Naive thymus-derived CD8-positive, alpha-beta T cell (primary cell): ENCODE results near the gene TUBB3. TPM values are rescaled to one million over a fixed set of nuclear protein-coding genes. Genes with fewer than 3 reads are reported as not detected.

Experiments used
- ATAC-seq, 2 donors: fragments of 150-1000 bp; cut with Tn5 transposase in 1 of 2; sonication (Bioruptor Pico), chemical (Tn5 transposase) in 1 of 2; 1 replicate in 1 of 2; 2 replicates in 1 of 2; pipeline ENCODE4 v1.10.0; 2021; ENCODE audit warnings: mild to moderate bottlenecking in 2 of 2, moderate library complexity in 2 of 2
- POLR2A ChIA-PET: fragments of 350-600 bp; sonication (Branson Sonifier 250); formaldehyde crosslinking; loops from one replicate; lab custom pipeline; 2021; ENCODE audit warnings: antibody characterized with exemption; lab: Charles Lee
- DNase-seq, 10 donors: peaks; one replicate each; pipeline versions ENCODE4 v3.0.0 to v3.0.0-alpha.2; 2020 to 2022
- H3K27ac Mint-ChIP-seq, 10 donors: one replicate each; pipeline ENCODE4 v1.8.0; 2020 to 2022; ENCODE audit warnings: mild to moderate bottlenecking in 10 of 10, mixed read lengths in 10 of 10, moderate library complexity in 4 of 10, inconsistent platforms in 1 of 10
- H3K27me3 Mint-ChIP-seq, 5 donors: one replicate each; pipeline ENCODE4 v1.8.0; 2021 to 2022; ENCODE audit warnings: mixed read lengths in 5 of 5
- H3K36me3 Mint-ChIP-seq, 3 donors: one replicate each; pipeline ENCODE4 v1.8.0; 2020 to 2022; ENCODE audit warnings: mixed read lengths in 3 of 3, mild to moderate bottlenecking in 2 of 3, inconsistent platforms in 1 of 3
- H3K4me1 Mint-ChIP-seq, 4 donors: one replicate each; pipeline ENCODE4 v1.8.0; 2021 to 2022; ENCODE audit warnings: mixed read lengths in 4 of 4
- H3K4me3 Mint-ChIP-seq, 10 donors: one replicate each; pipeline ENCODE4 v1.8.0; 2020 to 2022; ENCODE audit warnings: mild to moderate bottlenecking in 10 of 10, mixed read lengths in 10 of 10, moderate library complexity in 6 of 10, inconsistent platforms in 1 of 10
- H3K9me3 Mint-ChIP-seq, 9 donors: one replicate each; pipeline ENCODE4 v1.8.0; 2020 to 2022; ENCODE audit warnings: mixed read lengths in 9 of 9, mild to moderate bottlenecking in 3 of 9, inconsistent platforms in 1 of 9, moderate library complexity in 1 of 9
- polyA plus RNA-seq, 3 donors: library from polyadenylated mRNA; unstranded; fragments of 300-500 nt; fragmentation: Illumina TruSeq; gene quantifications; one replicate each; pipeline ENCODE4 v1.2.3, GENCODE V29; 2021
- total RNA-seq, 8 experiments: library from RNA in 2 of 8; stranded (reverse) in 2 of 8; gene quantifications; one replicate each; pipeline ENCODE4 v1.2.3 and lab custom pipeline; 2021 to 2026

Gene TUBB3
- total and polyA plus RNA-seq, 5 experiments from 2014 or later, result 0.31 TPM; not detected in 4

- DNase-seq (no peak), ATAC-seq (no peak)
- H3K9me3 Mint-ChIP-seq, result no peaks in the 10 kb centered on the region
- no peak overlapping the region for H3K4me3 Mint-ChIP-seq
- H3K27me3 Mint-ChIP-seq, result no peaks in the 10 kb centered on the region
- POLR2A ChIA-PET, result no interaction called here
- H3K4me1 Mint-ChIP-seq, result peaks cover 6 to 17% (median 10%) of the 10 kb centered on the region in 4 donors
- peak overlapping the region in 1 of 10 donors; percentile 60 for H3K27ac Mint-ChIP-seq
- H3K36me3 Mint-ChIP-seq, result peaks cover 0 to 78% (median 6%) of the 10 kb centered on the region in 3 donors
Observed at GRCh38 chr16:89892055-89892630, 31.0 kb upstream of the TUBB3 start.

- no peaks in the 10 kb centered on the region for H3K9me3 Mint-ChIP-seq
- H3K27me3 Mint-ChIP-seq, result no peaks in the 10 kb centered on the region
- H3K4me3 Mint-ChIP-seq, result no peak overlapping the region
- POLR2A ChIA-PET, result no interaction called here
- H3K4me1 Mint-ChIP-seq, result peaks cover 6 to 17% (median 10%) of the 10 kb centered on the region in 4 donors
- no peak overlapping the region for H3K27ac Mint-ChIP-seq
- DNase-seq, result no peak
- H3K36me3 Mint-ChIP-seq, result peaks cover 0 to 78% (median under 1%) of the 10 kb centered on the region in 3 donors
- no peak for ATAC-seq
Observed at GRCh38 chr16:89892635-89893034, 30.5 kb upstream of the TUBB3 start.

- Mint-ChIP-seq H3K36me3 (peaks cover 0 to 78% (median 3%) of the 10 kb centered on the region in 3 donors), H3K27ac (no peak overlapping the region), H3K9me3 (no peaks in the 10 kb centered on the region), H3K27me3 (no peaks in the 10 kb centered on the region), H3K4me3 (no peak overlapping the region), H3K4me1 (peaks cover 6 to 14% (median 10%) of the 10 kb centered on the region in 4 donors)
- POLR2A ChIA-PET, result no interaction called here
- ATAC-seq, result peak in 1 of 2 donors; percentile 29
- no peak for DNase-seq
Observed at GRCh38 chr16:89893642-89894548, 29.2 kb upstream of the TUBB3 start.

GRCh38 chr16:89895482-89896250, 27.5 kb upstream of the TUBB3 start:
- H3K9me3 Mint-ChIP-seq, result no peaks in the 10 kb centered on the region
- POLR2A ChIA-PET, result no interaction called here
- no peak overlapping the region for H3K4me3 Mint-ChIP-seq
- peaks cover 0 to 81% (median 15%) of the 10 kb centered on the region in 3 donors for H3K36me3 Mint-ChIP-seq
- ATAC-seq (no peak), DNase-seq (no peak)
- H3K27ac Mint-ChIP-seq, result peak overlapping the region in 1 of 10 donors; percentile 29
- peaks cover 3 to 6% (median 4%) of the 10 kb centered on the region in 4 donors for H3K4me1 Mint-ChIP-seq
- no peaks in the 10 kb centered on the region for H3K27me3 Mint-ChIP-seq

- peak overlapping the region in 1 of 10 donors; percentile 71 for H3K27ac Mint-ChIP-seq
- POLR2A ChIA-PET, result interaction anchor here (0.7 kb wide), 1 partner anchor 154 kb away, joined by 3 read pairs; no protein-coding TSS in a partner anchor
- no peaks in the 10 kb centered on the region for H3K27me3 Mint-ChIP-seq
- no peaks in the 10 kb centered on the region for H3K4me1 Mint-ChIP-seq
- no peak for ATAC-seq
- peaks cover 0 to 71% (median 15%) of the 10 kb centered on the region in 3 donors for H3K36me3 Mint-ChIP-seq
- H3K4me3 Mint-ChIP-seq, result no peak overlapping the region
- H3K9me3 Mint-ChIP-seq, result no peaks in the 10 kb centered on the region
- DNase-seq, result no peak
Observed at GRCh38 chr16:89897204-89897603, 25.9 kb upstream of the TUBB3 start.

GRCh38 chr16:89898201-89898967, 24.8 kb upstream of the TUBB3 start:
- POLR2A ChIA-PET, result no interaction called here
- Mint-ChIP-seq H3K4me3 (no peak overlapping the region), H3K4me1 (no peaks in the 10 kb centered on the region), H3K9me3 (no peaks in the 10 kb centered on the region), H3K27ac (peak overlapping the region in 3 of 10 donors; percentile 4 to 71 (median 27)), H3K36me3 (peaks cover 0 to 63% (median 15%) of the 10 kb centered on the region in 3 donors), H3K27me3 (no peaks in the 10 kb centered on the region)
- ATAC-seq, result no peak
- DNase-seq, result no peak

- DNase-seq (no peak), ATAC-seq (no peak)
- Mint-ChIP-seq H3K4me3 (no peak overlapping the region), H3K4me1 (no peaks in the 10 kb centered on the region), H3K27ac (no peak overlapping the region), H3K36me3 (peaks cover 0 to 63% (median 15%) of the 10 kb centered on the region in 3 donors), H3K27me3 (no peaks in the 10 kb centered on the region), H3K9me3 (no peaks in the 10 kb centered on the region)
- POLR2A ChIA-PET, result no interaction called here
Observed at GRCh38 chr16:89899879-89900481, 23.2 kb upstream of the TUBB3 start.

- no peaks in the 10 kb centered on the region for H3K9me3 Mint-ChIP-seq
- no peak for DNase-seq
- ATAC-seq, result no peak
- H3K27me3 Mint-ChIP-seq, result no peaks in the 10 kb centered on the region
- peak overlapping the region in 2 of 10 donors; percentile 5 to 22 for H3K27ac Mint-ChIP-seq
- H3K36me3 Mint-ChIP-seq, result peaks cover 0 to 59% (median 15%) of the 10 kb centered on the region in 3 donors
- H3K4me1 Mint-ChIP-seq, result no peaks in the 10 kb centered on the region
- POLR2A ChIA-PET, result no interaction called here
- no peak overlapping the region for H3K4me3 Mint-ChIP-seq
Observed at GRCh38 chr16:89900885-89901284, 22.3 kb upstream of the TUBB3 start.

- Mint-ChIP-seq H3K4me3 (no peak overlapping the region), H3K9me3 (no peaks in the 10 kb centered on the region), H3K36me3 (peaks cover 0 to 48% (median 19%) of the 10 kb centered on the region in 3 donors), H3K4me1 (no peaks in the 10 kb centered on the region), H3K27me3 (no peaks in the 10 kb centered on the region), H3K27ac (no peak overlapping the region)
- POLR2A ChIA-PET, result no interaction called here
- no peak for DNase-seq
- ATAC-seq, result peak in 1 of 2 donors; percentile 20
Observed at GRCh38 chr16:89902980-89903379, 20.2 kb upstream of the TUBB3 start.

GRCh38 chr16:89903908-89904515, 19.1 kb upstream of the TUBB3 start:
- POLR2A ChIA-PET, result no interaction called here
- ATAC-seq (no peak), DNase-seq (no peak)
- Mint-ChIP-seq H3K36me3 (peaks cover 0 to 45% (median 14%) of the 10 kb centered on the region in 3 donors), H3K9me3 (no peaks in the 10 kb centered on the region), H3K4me3 (no peak overlapping the region), H3K4me1 (peaks cover 0 to 2% (median 0%) of the 10 kb centered on the region in 4 donors), H3K27me3 (no peaks in the 10 kb centered on the region), H3K27ac (no peak overlapping the region)
